ENCODE measurements around the gene LRRC3B.

The LRRC3B gene

GRCh38 chr3:26630669-26631389, 8.3 kb downstream of the LRRC3B start:
- in situ Hi-C loops (cut with HindIII; ENCODE audit: low sequenced_read_pairs): no loop called here

GRCh38 chr3:26631390-26631738, 8.8 kb downstream of the LRRC3B start:
- in situ Hi-C loops (cut with HindIII; ENCODE audit: low sequenced_read_pairs): no loop called here

GRCh38 chr3:26634601-26635000, 12.0 kb downstream of the LRRC3B start:
- in situ Hi-C loops (cut with HindIII; ENCODE audit: low sequenced_read_pairs): no loop called here

- in situ Hi-C loops (cut with HindIII; ENCODE audit: low sequenced_read_pairs): no loop called here
Observed at GRCh38 chr3:26636096-26636727, 13.6 kb downstream of the LRRC3B start.

GRCh38 chr3:26637698-26638097, 15.1 kb downstream of the LRRC3B start:
- in situ Hi-C loops (cut with HindIII; ENCODE audit: low sequenced_read_pairs): no loop called here

GRCh38 chr3:26638113-26638512, 15.5 kb downstream of the LRRC3B start:
- in situ Hi-C loops (cut with HindIII; ENCODE audit: low sequenced_read_pairs): no loop called here

- in situ Hi-C loops (cut with HindIII; ENCODE audit: low sequenced_read_pairs): no loop called here
Observed at GRCh38 chr3:26639339-26639738, 16.8 kb downstream of the LRRC3B start.

GRCh38 chr3:26647078-26647477, 24.5 kb downstream of the LRRC3B start:
- in situ Hi-C loops (cut with HindIII; ENCODE audit: low sequenced_read_pairs): loop anchor here (5.0 kb wide), 1 partner anchor 55 kb away; no protein-coding TSS in a partner anchor

- in situ Hi-C loops (cut with HindIII; ENCODE audit: low sequenced_read_pairs): loop anchor here (5.0 kb wide), 1 partner anchor 54 kb away; no protein-coding TSS in a partner anchor
Observed at GRCh38 chr3:26648461-26648860, 25.9 kb downstream of the LRRC3B start.

GRCh38 chr3:26652164-26652563, 29.6 kb downstream of the LRRC3B start:
- in situ Hi-C loops (cut with HindIII; ENCODE audit: low sequenced_read_pairs): no loop called here

GRCh38 chr3:26653811-26654425, 31.3 kb downstream of the LRRC3B start:
- in situ Hi-C loops (cut with HindIII; ENCODE audit: low sequenced_read_pairs): no loop called here

GRCh38 chr3:26655231-26655630, 32.7 kb downstream of the LRRC3B start:
- in situ Hi-C loops (cut with HindIII; ENCODE audit: low sequenced_read_pairs): no loop called here

GRCh38 chr3:26657348-26657976, 34.9 kb downstream of the LRRC3B start:
- in situ Hi-C loops (cut with HindIII; ENCODE audit: low sequenced_read_pairs): no loop called here

GRCh38 chr3:26668171-26668570, 45.6 kb downstream of the LRRC3B start:
- in situ Hi-C loops (cut with HindIII; ENCODE audit: low sequenced_read_pairs): no loop called here

- in situ Hi-C loops (cut with HindIII; ENCODE audit: low sequenced_read_pairs): no loop called here
Observed at GRCh38 chr3:26668696-26669095, 46.1 kb downstream of the LRRC3B start.

- in situ Hi-C loops (cut with HindIII; ENCODE audit: low sequenced_read_pairs): no loop called here
Observed at GRCh38 chr3:26675336-26675735, 52.8 kb downstream of the LRRC3B start.

- in situ Hi-C loops (cut with HindIII; ENCODE audit: low sequenced_read_pairs): no loop called here
Observed at GRCh38 chr3:26681632-26682031, 59.1 kb downstream of the LRRC3B start.

GRCh38 chr3:26682406-26682805, 59.8 kb downstream of the LRRC3B start:
- in situ Hi-C loops (cut with HindIII; ENCODE audit: low sequenced_read_pairs): no loop called here

GRCh38 chr3:26683902-26684301, 61.3 kb downstream of the LRRC3B start:
- in situ Hi-C loops (cut with HindIII; ENCODE audit: low sequenced_read_pairs): no loop called here

GRCh38 chr3:26687466-26687865, 64.9 kb downstream of the LRRC3B start:
- in situ Hi-C loops (cut with HindIII; ENCODE audit: low sequenced_read_pairs): no loop called here

GRCh38 chr3:26699553-26699952, 77.0 kb downstream of the LRRC3B start:
- in situ Hi-C loops (cut with HindIII; ENCODE audit: low sequenced_read_pairs): no loop called here

GRCh38 chr3:26703519-26703918, 80.9 kb downstream of the LRRC3B start:
- in situ Hi-C loops (cut with HindIII; ENCODE audit: low sequenced_read_pairs): loop anchor here (5.0 kb wide), 1 partner anchor 56 kb away; no protein-coding TSS in a partner anchor

Measured in endothelial cell of hepatic sinusoid (primary cell).